ENCODE measurements around the gene GRID1. TPM values are rescaled to one million over a fixed set of nuclear protein-coding genes. Genes with fewer than 3 reads are reported as not detected.

GRID1 gene
- total RNA-seq, 2 donors from 2014 or later = not detected

GRCh38 chr10:85622425-85622824 is 744.2 kb downstream of the GRID1 start:
- no peaks in the 10 kb centered on the region for H3K4me1 Mint-ChIP-seq (ENCODE audit: low read depth in 2 of 2)
- H3K4me3 Mint-ChIP-seq = no peak overlapping the region
- H3K27me3 Mint-ChIP-seq = peaks cover 0 to 7% of the 10 kb centered on the region in 2 donors
- H3K27ac Mint-ChIP-seq = no peak overlapping the region
- no peaks in the 10 kb centered on the region for H3K36me3 Mint-ChIP-seq
- no peaks in the 10 kb centered on the region for H3K9me3 Mint-ChIP-seq
- ATAC-seq (no peak), DNase-seq (ENCODE audit: low spot score) (no peak)

GRCh38 chr10:85621562-85621961 is 745.0 kb downstream of the GRID1 start:
- no peaks in the 10 kb centered on the region for H3K9me3 Mint-ChIP-seq
- no peaks in the 10 kb centered on the region for H3K4me1 Mint-ChIP-seq (ENCODE audit: low read depth in 2 of 2)
- no peak for DNase-seq (ENCODE audit: low spot score)
- peaks cover 0 to 7% of the 10 kb centered on the region in 2 donors for H3K27me3 Mint-ChIP-seq
- no peak overlapping the region for H3K27ac Mint-ChIP-seq
- H3K36me3 Mint-ChIP-seq = no peaks in the 10 kb centered on the region
- ATAC-seq = no peak
- H3K4me3 Mint-ChIP-seq = no peak overlapping the region

GRCh38 chr10:85620807-85621206 is 745.8 kb downstream of the GRID1 start:
- H3K27ac Mint-ChIP-seq = no peak overlapping the region
- no peak overlapping the region for H3K4me3 Mint-ChIP-seq
- no peaks in the 10 kb centered on the region for H3K9me3 Mint-ChIP-seq
- no peaks in the 10 kb centered on the region for H3K4me1 Mint-ChIP-seq (ENCODE audit: low read depth in 2 of 2)
- ATAC-seq = no peak
- H3K36me3 Mint-ChIP-seq = no peaks in the 10 kb centered on the region
- peaks cover 0 to 9% of the 10 kb centered on the region in 2 donors for H3K27me3 Mint-ChIP-seq
- DNase-seq (ENCODE audit: low spot score) = no peak

- no peaks in the 10 kb centered on the region for H3K36me3 Mint-ChIP-seq
- H3K4me3 Mint-ChIP-seq = no peak overlapping the region
- no peaks in the 10 kb centered on the region for H3K9me3 Mint-ChIP-seq
- no peak overlapping the region for H3K27ac Mint-ChIP-seq
- no peak for DNase-seq (ENCODE audit: low spot score)
- no peak for ATAC-seq
- H3K4me1 Mint-ChIP-seq (ENCODE audit: low read depth in 2 of 2) = peaks cover 0 to 1% of the 10 kb centered on the region in 2 donors
- H3K27me3 Mint-ChIP-seq = peaks cover 0 to 9% of the 10 kb centered on the region in 2 donors
These were observed 746.8 kb downstream of the GRID1 start for GRCh38 chr10:85619832-85620231.

GRCh38 chr10:85618841-85619240 is 747.8 kb downstream of the GRID1 start:
- H3K36me3 Mint-ChIP-seq = no peaks in the 10 kb centered on the region
- DNase-seq (ENCODE audit: low spot score) (no peak), ATAC-seq (no peak)
- peaks cover 0 to 9% of the 10 kb centered on the region in 2 donors for H3K27me3 Mint-ChIP-seq
- no peak overlapping the region for H3K4me3 Mint-ChIP-seq
- no peaks in the 10 kb centered on the region for H3K9me3 Mint-ChIP-seq
- peaks cover 4 to 7% of the 10 kb centered on the region in 2 donors for H3K4me1 Mint-ChIP-seq (ENCODE audit: low read depth in 2 of 2)
- H3K27ac Mint-ChIP-seq = no peak overlapping the region

GRCh38 chr10:85617751-85618546 is 748.6 kb downstream of the GRID1 start:
- no peak overlapping the region for H3K27ac Mint-ChIP-seq
- no peak overlapping the region for H3K4me3 Mint-ChIP-seq
- no peaks in the 10 kb centered on the region for H3K9me3 Mint-ChIP-seq
- no peaks in the 10 kb centered on the region for H3K36me3 Mint-ChIP-seq
- peaks cover 0 to 6% of the 10 kb centered on the region in 2 donors for H3K27me3 Mint-ChIP-seq
- peaks cover 9 to 11% of the 10 kb centered on the region in 2 donors for H3K4me1 Mint-ChIP-seq (ENCODE audit: low read depth in 2 of 2)
- DNase-seq (ENCODE audit: low spot score) (no peak), ATAC-seq (peak in 1 of 2 donors; percentile 43)

GRCh38 chr10:85615556-85615955 is 751.0 kb downstream of the GRID1 start:
- Mint-ChIP-seq H3K27ac (no peak overlapping the region), H3K27me3 (peaks cover 0 to 6% of the 10 kb centered on the region in 2 donors), H3K9me3 (peaks cover 3% of the 10 kb centered on the region), H3K4me1 (ENCODE audit: low read depth in 2 of 2) (peaks cover 21 to 23% of the 10 kb centered on the region in 2 donors), H3K4me3 (no peak overlapping the region), H3K36me3 (no peaks in the 10 kb centered on the region)
- no peak for ATAC-seq
- no peak for DNase-seq (ENCODE audit: low spot score)

GRCh38 chr10:85614981-85615380 is 751.6 kb downstream of the GRID1 start:
- H3K4me1 Mint-ChIP-seq (ENCODE audit: low read depth in 2 of 2) = peaks cover 21 to 23% of the 10 kb centered on the region in 2 donors
- H3K36me3 Mint-ChIP-seq = no peaks in the 10 kb centered on the region

GRCh38 chr10:85614566-85614965 is 752.0 kb downstream of the GRID1 start:
- Mint-ChIP-seq H3K4me3 (no peak overlapping the region), H3K27ac (no peak overlapping the region), H3K27me3 (peaks cover 0 to 2% of the 10 kb centered on the region in 2 donors), H3K4me1 (ENCODE audit: low read depth in 2 of 2) (peaks cover 21 to 23% of the 10 kb centered on the region in 2 donors), H3K9me3 (peaks cover 3% of the 10 kb centered on the region), H3K36me3 (no peaks in the 10 kb centered on the region)
- DNase-seq (ENCODE audit: low spot score) = no peak
- no peak for ATAC-seq

More at GRCh38 chr10:85614981-85615380, 751.6 kb downstream of the GRID1 start:
- ATAC-seq (no peak), DNase-seq (ENCODE audit: low spot score) (no peak)
- H3K27me3 Mint-ChIP-seq = peaks cover 0 to 3% of the 10 kb centered on the region in 2 donors
- peaks cover 3% of the 10 kb centered on the region for H3K9me3 Mint-ChIP-seq
- no peak overlapping the region for H3K4me3 Mint-ChIP-seq
- no peak overlapping the region for H3K27ac Mint-ChIP-seq

- no peak for DNase-seq (ENCODE audit: low spot score)
- H3K36me3 Mint-ChIP-seq = no peaks in the 10 kb centered on the region
- H3K4me1 Mint-ChIP-seq (ENCODE audit: low read depth in 2 of 2) = peaks cover 21 to 23% of the 10 kb centered on the region in 2 donors
- no peak for ATAC-seq
- peaks cover 3% of the 10 kb centered on the region for H3K9me3 Mint-ChIP-seq
- peaks cover 0 to 2% of the 10 kb centered on the region in 2 donors for H3K27me3 Mint-ChIP-seq
- no peak overlapping the region for H3K27ac Mint-ChIP-seq
- no peak overlapping the region for H3K4me3 Mint-ChIP-seq
These were observed 753.2 kb downstream of the GRID1 start for GRCh38 chr10:85613391-85613790.

GRCh38 chr10:85612833-85613232 is 753.8 kb downstream of the GRID1 start:
- DNase-seq (ENCODE audit: low spot score) (no peak), ATAC-seq (peak in 1 of 2 donors; percentile 25)
- H3K27me3 Mint-ChIP-seq = peaks cover 0 to 2% of the 10 kb centered on the region in 2 donors
- peaks cover 3% of the 10 kb centered on the region for H3K9me3 Mint-ChIP-seq
- no peak overlapping the region for H3K27ac Mint-ChIP-seq
- no peak overlapping the region for H3K4me3 Mint-ChIP-seq
- peaks cover 21 to 23% of the 10 kb centered on the region in 2 donors for H3K4me1 Mint-ChIP-seq (ENCODE audit: low read depth in 2 of 2)
- no peaks in the 10 kb centered on the region for H3K36me3 Mint-ChIP-seq

- H3K36me3 Mint-ChIP-seq = no peaks in the 10 kb centered on the region
- ATAC-seq (peak in 1 of 2 donors; percentile 65), DNase-seq (ENCODE audit: low spot score) (no peak)
- H3K27me3 Mint-ChIP-seq = peaks cover 0 to 2% of the 10 kb centered on the region in 2 donors
- H3K27ac Mint-ChIP-seq = peak overlapping the region in 1 of 2 donors; percentile 27
- H3K9me3 Mint-ChIP-seq = peaks cover 3% of the 10 kb centered on the region
- peaks cover 21 to 23% of the 10 kb centered on the region in 2 donors for H3K4me1 Mint-ChIP-seq (ENCODE audit: low read depth in 2 of 2)
- H3K4me3 Mint-ChIP-seq = no peak overlapping the region
These were observed 754.2 kb downstream of the GRID1 start for GRCh38 chr10:85612378-85612775.

GRCh38 chr10:85611746-85612377 is 754.7 kb downstream of the GRID1 start:
- H3K9me3 Mint-ChIP-seq = peaks cover 3% of the 10 kb centered on the region
- ATAC-seq (no peak), DNase-seq (ENCODE audit: low spot score) (no peak)
- peaks cover 0 to 2% of the 10 kb centered on the region in 2 donors for H3K27me3 Mint-ChIP-seq
- no peaks in the 10 kb centered on the region for H3K36me3 Mint-ChIP-seq
- no peak overlapping the region for H3K4me3 Mint-ChIP-seq
- peaks cover 21 to 23% of the 10 kb centered on the region in 2 donors for H3K4me1 Mint-ChIP-seq (ENCODE audit: low read depth in 2 of 2)
- H3K27ac Mint-ChIP-seq = peak overlapping the region in 1 of 2 donors; percentile 27

- H3K27ac Mint-ChIP-seq = no peak overlapping the region
- no peak for DNase-seq (ENCODE audit: low spot score)
- no peak for ATAC-seq
- no peak overlapping the region for H3K4me3 Mint-ChIP-seq
- peaks cover 21 to 23% of the 10 kb centered on the region in 2 donors for H3K4me1 Mint-ChIP-seq (ENCODE audit: low read depth in 2 of 2)
- H3K27me3 Mint-ChIP-seq = no peaks in the 10 kb centered on the region
- no peaks in the 10 kb centered on the region for H3K36me3 Mint-ChIP-seq
- H3K9me3 Mint-ChIP-seq = peaks cover 3% of the 10 kb centered on the region
These were observed 755.4 kb downstream of the GRID1 start for GRCh38 chr10:85611093-85611740.
